ENCODE results near the gene BIVM.

GRCh38 chr13:102825921-102826706 lies 27.2 kb downstream of the BIVM start:
- TF ChIP-seq POLR2A (IDR thresholded peaks at IDR 0.05), result no peak
- TF ChIP-seq, protein P1, sequence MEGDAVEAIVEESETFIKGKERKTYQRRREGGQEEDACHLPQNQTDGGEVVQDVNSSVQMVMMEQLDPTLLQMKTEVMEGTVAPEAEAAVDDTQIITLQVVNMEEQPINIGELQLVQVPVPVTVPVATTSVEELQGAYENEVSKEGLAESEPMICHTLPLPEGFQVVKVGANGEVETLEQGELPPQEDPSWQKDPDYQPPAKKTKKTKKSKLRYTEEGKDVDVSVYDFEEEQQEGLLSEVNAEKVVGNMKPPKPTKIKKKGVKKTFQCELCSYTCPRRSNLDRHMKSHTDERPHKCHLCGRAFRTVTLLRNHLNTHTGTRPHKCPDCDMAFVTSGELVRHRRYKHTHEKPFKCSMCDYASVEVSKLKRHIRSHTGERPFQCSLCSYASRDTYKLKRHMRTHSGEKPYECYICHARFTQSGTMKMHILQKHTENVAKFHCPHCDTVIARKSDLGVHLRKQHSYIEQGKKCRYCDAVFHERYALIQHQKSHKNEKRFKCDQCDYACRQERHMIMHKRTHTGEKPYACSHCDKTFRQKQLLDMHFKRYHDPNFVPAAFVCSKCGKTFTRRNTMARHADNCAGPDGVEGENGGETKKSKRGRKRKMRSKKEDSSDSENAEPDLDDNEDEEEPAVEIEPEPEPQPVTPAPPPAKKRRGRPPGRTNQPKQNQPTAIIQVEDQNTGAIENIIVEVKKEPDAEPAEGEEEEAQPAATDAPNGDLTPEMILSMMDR (IDR thresholded peaks at IDR 0.05), result no peak
